GM21390 (cell line): Measurements from ENCODE around the gene ITGB5.

Experiments
- ATAC-seq: cut with Tn5 transposase; IDR thresholded peaks from one replicate; pipeline ENCODE4 v1.9.1; 2021; ENCODE audit not compliant: unreplicated experiment

The ITGB5 gene

DNA sequence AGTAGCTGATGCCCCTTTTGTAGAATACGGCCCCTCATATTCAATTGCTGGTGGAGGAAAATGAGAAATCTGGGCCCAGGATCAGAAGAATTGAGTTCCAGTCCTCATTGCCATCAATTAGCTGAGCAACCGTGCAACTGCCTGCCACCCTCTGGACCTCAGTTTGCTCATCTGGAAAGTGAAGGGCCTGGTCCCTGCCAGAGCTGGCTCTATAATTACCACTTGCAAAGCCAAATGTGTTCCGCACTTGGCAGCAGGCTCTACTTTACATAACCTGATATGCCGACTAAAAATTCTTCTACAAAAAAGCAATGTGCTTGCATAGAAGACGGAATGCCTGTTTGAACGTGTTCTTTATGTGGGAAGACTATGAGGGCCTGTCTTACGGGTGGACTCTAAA is 8.6 kb upstream of the ITGB5 start:
- no peak for ATAC-seq

DNA sequence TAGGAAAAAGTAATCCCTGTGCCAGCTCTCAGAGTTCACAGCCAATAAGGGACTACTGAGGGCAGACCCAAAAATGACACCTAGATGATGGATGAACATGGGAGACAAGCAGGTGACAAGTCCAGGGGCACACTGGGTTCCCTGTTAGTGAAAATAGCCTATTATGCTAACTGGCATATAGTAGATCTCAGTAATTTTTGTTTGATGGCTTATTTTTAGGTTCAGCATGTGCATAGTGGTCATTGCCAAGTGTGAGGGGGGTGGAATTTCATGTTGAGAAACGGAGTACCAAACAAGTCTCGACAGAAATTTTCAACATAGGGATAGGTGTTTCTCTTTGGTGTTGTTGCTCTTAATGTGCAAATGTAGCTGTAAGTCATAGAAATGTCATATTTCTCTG is 6.4 kb upstream of the ITGB5 start:
- ATAC-seq, result no peak

DNA sequence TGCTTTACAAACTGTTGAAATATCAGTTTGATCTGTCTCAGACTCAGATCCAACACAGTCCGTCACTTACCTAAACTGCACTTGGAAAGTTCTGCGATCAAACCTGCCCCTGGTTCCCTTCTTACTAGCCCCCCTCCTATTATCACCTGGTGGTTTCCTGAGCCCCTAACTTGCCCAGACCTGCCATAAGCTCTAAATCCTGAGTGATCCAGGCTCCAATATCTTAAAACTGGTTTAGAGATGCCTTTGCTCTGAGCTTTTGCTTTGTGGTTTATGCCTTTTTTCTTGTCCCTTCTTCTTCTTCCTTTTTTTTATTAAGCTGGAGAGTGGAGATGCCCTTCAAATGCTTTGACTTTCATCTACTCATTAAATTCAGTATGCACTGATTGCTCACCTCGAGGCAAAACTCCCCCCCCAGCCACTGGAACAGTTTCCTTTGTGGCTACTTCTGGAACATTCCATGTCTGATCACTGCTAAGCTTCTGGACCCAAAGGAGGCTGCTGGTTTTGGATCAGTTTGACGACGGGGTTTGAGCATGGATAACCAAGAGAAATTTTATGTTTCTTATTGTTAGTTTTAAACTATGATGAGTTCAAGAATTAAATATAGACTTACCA is 3.5 kb upstream of the ITGB5 start:
- ATAC-seq, result no peak

DNA sequence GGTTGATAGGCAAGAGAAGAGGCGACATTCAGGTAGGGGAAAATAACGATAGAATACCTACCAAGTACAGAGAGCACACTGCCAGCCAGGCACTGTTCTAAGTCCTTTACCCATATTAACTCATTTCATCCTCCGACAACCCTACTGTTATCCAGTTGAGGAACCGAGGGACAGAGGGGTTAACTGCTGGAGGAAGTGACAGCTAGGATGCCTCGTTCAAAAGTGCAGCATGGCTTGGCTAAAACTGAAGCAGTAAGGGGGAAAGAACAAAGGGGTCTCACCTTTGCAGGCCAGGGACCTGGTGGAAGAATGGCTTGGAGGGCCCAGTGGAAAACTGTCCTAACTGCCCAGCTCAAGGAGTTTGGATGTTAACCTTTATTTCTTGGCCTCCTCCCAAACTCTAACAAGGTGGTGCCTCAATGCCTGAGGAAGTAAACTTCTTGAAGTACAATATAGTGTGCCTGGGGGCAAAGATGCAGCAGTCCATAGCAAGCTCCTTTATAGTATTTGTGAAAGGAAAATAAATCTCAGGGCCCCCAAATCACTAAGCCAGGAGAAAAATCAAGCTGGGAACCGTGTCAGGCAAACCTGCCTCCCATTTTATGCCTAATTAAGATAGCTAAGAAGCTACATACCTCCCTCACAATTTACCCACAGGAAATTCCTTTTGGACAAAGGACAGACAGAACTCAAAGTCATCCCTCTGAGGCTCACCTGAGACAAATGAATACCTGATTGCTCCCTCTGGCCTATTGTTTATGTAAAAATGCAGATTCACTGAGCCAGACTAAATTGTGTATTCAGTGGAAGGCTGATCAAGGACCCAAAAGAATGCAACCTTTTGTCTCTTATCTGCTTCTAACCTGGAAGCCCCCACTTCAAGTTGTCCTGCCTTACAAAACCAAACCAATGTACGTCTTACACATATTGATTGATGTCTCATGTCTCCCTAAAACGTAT is 1.6 kb upstream of the ITGB5 start:
- ATAC-seq, result no peak

DNA sequence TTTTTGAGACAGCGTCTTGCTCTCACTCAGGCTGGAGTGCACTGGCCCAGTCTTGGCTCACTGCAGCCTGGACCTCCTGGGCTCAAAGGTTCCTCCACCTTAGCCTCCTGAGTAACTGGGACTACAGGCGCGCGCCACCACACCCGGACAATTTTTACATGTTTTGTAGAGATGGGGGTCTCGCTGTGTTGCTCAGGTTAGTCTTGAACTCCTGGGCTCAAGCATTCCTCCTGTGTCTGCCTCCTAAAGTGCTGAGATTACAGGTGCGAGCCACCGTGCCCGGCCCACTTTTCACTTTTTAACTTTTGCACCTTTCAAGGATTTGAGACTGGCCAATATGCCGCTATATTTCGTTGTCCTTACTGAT is 750 bp upstream of the ITGB5 start:
- no peak for ATAC-seq

DNA sequence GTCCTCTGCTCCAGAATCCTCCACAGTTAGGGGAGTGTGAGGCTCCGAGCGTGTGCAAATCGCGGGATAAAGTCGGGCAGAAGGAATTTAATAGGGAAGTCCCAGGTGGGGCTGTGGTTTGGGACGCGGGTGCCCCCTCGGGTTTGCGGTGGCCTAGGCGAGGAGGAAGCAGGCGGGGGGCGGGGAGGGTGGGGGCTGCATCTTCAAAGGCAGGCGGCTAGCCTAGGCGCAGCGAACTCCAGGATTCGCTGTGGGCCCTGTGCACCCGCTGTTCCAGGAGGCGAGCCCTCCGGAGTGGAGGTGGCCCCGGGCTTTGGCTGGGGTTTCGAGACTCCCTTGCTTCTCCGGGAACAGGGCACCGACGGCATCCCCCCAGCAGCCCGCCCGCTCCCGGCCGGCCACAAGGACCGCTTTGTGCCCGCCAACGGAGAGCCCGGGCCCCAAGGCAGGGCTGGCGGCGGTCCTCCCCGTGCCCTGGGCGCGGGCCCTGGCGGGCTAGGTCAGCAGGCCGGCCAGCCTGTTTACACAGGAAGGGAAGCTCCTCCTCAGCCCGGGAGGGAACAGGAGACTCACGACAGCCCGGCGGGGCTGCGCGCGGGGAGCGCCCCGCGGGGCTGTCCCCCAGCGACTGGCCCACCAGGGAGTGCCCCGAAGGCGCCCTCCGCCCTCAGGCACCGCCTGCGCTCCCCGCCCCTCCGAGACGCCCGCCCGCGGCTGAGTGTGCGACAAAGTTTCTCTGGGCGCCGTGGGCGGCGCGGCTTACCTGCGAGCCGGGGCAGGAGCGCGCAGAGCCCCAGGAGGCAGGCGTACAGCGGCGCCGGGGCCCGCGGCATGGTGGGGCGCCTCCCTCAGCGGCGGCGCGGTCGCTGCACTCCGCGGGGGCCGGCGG is 753 bp downstream of the ITGB5 start:
- peak; percentile 51 for ATAC-seq

DNA sequence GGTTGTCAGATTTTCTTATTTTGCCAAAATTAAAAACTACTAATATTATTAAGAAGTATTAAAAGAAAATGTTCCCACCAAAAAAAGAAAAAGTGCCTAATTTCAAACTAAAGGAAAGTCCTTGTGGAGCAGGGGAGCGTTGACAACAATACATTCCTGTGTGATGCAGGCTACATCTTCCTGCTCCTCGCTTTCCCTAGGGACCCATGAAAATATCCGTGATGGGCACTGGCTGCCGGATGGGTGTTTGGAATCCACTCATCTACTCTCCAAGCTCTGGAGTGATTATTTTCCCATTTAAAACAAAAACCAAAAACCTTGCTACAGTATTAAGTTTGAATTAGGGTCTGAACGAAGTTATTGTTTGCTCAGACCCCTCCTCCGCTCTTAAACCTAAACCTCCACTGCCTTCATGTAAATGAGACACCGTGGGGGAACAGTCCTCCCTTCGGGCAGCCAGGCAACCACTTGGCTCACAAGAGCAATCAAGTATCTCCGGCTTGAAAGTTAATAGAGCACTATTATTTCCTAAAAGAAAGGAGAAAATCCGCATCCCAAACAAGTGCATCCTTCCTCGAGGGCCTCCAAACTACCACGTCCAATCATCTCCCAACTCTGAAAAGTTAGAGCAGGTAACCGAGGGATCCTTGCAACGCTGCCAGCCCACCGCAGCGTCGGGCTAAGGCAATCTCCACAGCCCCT is 1.5 kb downstream of the ITGB5 start:
- no peak for ATAC-seq

DNA sequence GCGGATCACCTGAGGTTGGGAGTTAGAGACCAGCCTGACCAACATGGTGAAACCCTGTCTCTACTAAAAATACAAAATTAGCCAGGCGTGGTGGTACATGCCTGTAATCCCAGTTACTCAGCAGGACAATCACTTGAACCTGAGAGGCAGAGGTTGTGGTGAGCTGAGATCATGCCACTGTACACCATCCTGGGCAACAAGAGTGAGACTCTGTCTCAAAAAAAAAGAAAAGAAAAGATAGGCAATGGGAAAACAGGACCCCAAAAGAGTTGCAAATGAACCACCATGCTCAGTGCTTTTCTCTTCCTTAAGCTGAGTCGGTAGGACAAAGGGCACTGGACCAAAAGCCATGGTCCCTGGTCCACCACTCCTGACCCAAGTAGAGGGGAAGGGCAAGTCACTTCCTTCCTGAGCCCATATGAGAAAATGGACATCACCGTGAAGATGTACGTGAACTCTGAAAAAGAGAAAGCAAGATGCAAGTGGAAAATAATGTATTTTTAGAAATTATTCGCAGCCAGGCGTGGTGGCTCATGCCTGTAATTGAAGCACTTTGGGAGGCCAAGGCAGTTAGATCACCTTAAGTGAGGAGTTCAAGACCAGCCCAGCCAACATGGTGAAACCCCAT is 2.6 kb downstream of the ITGB5 start:
- ATAC-seq, result no peak

DNA sequence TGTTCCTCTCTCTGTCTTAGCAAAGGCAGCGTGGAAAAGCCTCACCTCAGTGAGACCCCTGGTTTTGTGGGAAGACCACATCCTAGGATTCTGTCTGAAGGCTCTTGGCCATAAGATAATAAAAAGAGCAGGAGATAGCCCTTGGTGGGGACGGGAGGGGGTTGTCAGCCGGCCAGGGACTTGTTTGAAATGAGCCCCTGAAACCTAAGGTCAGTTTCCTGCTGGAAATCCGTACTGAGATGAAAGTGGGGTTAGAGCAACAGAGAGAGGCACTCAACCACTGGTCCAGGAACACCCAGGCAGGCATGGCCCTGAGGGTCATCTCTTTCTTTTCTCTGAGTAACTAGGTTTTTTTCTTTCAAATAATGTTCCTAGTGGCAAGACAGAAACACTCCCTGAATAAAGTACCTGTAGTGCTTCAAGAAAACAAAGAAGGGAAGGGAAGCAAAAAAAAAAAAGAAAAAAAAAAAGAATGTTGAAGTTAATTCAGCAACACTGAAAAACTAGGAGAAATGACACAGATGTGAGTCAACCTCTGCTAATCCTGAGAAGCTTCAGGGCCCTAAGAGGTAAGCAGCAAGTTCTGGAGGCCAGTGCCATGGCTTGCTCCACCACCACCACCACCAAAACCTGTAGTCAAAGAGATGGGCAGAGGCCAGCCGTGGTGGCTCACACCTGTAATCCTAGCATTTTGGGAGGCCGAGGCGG is 3.2 kb downstream of the ITGB5 start:
- ATAC-seq, result no peak

DNA sequence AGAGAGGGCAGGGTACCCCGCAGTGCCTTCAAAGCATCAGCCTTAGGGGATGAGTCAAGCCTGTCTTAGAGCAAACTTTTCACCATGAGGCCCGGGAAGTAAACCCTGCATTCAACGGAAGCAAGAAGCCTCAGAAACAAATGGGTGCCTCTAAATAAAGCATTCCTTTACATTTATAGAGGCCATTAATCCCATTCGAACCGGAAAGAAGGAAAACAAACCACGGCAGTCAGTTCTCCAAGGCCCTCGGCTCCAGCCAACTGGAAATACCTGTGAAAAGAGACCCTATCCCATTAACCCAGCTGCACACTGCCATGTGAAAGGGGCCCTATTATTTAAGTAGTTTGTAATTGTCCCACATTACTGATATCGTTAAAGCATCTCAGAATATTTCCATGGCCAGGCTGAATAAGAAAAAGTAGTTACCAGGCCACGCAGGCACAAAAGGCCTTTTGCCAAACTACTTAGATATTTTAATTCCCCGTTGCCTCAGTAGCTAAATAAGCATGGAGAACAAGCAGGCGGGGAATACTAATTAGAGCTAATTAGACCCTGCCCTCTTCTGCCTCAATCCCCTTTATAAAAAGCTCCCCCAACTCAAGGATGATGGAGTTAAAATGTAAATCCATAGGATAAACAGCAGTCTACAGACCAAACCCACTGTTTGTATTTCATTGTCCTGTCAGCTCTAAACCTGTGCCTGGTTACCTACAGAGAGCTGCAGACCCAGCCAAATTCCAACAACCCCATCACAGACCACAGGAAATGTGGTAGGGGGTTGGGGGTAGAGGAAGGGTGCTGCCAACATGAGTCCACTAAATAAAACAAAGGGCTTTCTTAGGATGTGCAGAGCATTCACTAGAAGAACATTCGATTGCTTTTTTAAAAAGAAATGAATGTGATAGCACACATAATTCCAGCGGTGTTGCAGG is 4.1 kb downstream of the ITGB5 start:
- no peak for ATAC-seq

DNA sequence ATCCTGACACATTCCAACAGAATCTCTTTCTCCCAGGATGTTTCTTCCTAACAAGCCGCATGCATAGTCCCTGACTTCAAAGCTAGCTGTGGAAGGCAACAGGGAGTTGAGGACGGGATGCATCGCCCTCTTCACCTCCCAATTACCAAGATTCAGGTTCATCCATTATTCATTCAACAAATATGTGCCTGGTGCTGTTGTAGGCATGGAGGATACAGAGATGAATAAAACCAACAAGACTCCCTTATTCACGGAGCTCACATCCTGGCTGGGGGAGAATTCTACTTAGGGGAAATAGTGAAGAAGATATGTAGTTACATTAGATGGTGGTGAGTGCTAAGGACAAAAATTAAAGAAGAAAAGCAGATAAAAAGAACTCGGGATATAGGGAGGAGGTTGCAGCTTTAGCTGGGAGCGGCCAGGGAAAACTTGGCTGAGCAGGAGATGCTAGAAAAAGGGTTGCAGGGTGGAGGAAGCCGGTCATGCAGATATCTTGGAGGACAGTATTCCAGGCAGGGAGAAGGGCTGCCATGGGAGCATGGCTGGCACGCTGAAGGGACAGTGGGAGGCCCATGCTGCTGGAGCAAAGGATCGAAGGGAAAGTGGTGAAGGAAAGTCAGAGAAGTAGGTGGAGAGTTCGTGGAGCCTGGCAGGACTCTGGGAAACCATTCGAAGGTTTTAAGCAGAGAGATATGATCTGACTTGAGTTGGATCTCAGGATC is 5.0 kb downstream of the ITGB5 start:
- ATAC-seq, result no peak

DNA sequence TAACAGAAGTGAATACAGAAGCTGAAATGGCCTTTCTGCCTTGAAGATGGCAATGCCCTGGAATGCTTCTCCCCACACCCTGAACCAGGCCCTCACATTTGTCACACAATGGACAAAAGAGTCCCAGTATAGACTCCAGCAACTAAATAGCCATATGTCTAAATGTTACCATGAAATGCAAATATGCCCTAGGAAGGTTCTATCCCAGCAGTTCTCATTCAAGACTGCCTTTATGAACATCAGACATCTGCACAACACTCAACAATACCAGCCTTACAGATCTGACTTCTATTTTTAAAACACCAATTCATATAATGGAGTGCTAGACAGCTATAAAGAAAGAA is 7.9 kb downstream of the ITGB5 start:
- ATAC-seq, result no peak

DNA sequence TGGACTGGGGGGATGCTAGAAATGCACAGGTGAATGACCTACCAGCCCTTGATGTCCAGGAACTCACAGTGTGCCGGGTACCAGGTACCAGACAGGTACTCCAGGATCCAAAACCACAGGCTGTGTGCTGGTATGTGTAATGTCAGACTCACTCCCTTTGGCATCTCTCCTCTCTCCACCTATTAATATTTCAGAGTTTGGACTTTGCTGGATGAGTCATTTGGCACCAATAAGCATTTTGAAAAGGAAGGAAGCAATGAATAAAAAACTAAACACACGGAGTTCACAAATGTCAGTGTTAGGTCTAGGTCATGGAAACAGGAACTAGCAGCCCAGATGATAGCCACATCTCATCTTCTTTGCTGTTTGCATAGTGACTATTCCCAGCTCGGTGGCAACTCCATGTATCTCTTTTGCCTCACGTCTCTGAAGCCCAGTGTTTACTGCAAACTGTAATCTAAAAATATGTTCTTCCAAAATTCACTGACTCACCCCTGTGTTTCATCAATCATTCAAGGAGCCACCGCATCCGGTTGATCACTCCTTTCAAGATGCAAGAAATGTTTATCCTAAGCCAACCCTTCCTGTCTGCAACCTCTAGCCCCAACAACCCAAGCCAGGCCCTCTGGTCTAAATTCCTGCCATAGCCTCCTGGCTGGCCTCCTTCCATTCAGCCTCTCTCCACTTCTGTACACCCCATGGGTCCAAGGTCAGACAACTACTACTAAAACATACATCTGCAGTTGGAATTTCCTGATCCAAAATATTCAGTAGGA is 8.4 kb downstream of the ITGB5 start:
- ATAC-seq, result no peak

DNA sequence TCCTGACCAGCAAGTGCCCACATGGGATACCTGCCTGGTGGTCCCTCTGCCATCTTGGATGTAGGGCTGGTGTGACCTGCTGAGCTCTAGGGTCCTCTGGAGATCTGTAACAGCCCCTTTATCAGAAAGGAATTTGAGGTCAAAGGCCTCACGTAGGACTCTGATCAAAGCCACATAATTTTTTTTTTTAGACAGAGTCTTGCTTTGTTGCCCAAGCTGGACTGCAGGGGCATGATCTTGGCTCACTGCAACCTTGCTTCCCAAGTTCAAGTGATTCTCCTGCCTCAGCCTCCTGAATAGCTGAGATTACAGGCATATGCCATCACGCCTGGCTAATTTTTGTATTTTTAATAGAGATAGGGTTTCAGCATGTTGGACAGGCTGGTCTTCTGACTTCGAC is 9.5 kb downstream of the ITGB5 start:
- ATAC-seq, result no peak

DNA sequence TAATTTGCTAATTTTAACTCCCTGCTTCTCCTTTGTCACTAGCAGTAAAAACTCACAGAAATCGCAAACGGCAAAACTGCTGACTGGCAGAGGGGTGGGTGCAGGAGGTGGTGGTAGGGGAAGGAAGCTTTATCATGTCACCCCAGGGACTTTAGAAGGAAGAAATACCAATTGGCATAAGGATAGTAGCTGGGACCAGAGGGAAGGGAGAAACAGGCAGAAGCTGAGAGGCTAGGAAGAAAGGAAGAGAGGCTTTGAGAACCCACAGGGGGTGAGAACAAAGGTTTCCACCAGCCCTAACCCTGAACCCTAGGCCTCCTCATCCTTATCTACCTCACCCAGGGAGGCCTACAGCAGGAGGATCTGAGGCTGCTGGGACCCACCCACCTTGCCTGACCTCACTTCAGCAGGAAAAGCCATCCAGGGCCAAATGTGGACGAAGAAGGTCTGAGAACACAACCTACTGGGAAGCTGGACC is 10.7 kb downstream of the ITGB5 start:
- ATAC-seq, result no peak

DNA sequence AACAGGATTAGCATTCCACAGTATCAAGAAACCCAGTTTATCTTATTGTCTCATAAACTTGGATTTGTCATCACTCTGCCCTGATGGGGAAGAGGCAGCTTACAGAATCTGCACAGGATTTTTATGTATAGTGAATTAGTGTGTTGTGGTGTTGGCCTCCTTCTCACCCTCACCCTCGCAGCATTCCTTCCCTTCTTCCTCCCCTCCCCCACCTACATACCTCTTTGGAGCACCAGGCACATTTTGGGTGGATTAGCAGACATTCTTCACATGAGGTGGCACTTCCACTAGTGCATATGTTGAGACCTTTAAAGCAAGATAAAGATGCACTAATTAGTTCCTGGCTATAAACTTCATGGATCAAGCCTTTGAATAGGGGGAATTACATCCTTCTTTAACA is 13.9 kb downstream of the ITGB5 start:
- no peak for ATAC-seq

DNA sequence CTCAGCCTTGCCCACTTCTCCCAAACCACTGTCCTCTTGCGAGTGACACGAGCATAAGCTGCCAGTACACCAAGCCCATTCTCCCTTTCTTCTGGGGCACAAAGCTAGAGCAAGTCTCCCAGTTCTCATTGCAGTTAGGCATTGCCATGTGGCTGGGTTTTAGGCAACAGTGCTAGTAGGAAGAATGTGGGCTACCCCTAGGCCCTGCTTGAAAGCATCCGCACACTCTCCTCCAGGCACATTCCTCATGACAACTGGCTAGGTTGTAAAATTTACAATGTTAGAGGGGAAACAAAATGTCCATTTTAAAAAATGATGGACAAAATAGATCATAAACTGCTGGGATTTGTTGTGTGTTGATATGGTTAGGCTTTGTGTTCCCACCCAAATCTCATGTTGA is 19.7 kb downstream of the ITGB5 start:
- ATAC-seq, result no peak
